LNCaP clone FGC (cell line): Measurements from ENCODE around the gene SACM1L.

Experiments used
- DNase-seq: peaks from one replicate; pipeline ENCODE4 v3.0.0-alpha.2; 2011; ENCODE audit warnings: low read depth
- H3K4me3 ChIP-seq: 2 replicates; pipeline ENCODE4 v1.5.1; 2011; ENCODE audit warnings: mild to moderate bottlenecking, low read depth, low read length, control low read depth
- CTCF ChIP-seq: IDR thresholded peaks from 2 replicates; pipeline ENCODE4 v1.5.1; 2012; ENCODE audit warnings: mild to moderate bottlenecking; ENCODE audit not compliant: control insufficient read depth, insufficient read depth; ENCODE audit errors: extremely low read depth

Gene SACM1L

GRCh38 chr3:45792036-45792435 is 102.8 kb downstream of the SACM1L start:
- no peak for TF ChIP-seq CTCF
- no peak for DNase-seq
- H3K4me3 ChIP-seq: no peak overlapping the region

GRCh38 chr3:45792516-45793172 is 103.4 kb downstream of the SACM1L start:
- H3K4me3 ChIP-seq: no peak overlapping the region
- DNase-seq: no peak
- TF ChIP-seq CTCF: no peak

- no peak for DNase-seq
- H3K4me3 ChIP-seq: no peak overlapping the region
- TF ChIP-seq CTCF: peak; percentile 24; the same call in 1 of the 2 replicates
Observed at GRCh38 chr3:45793482-45794176, 104.4 kb downstream of the SACM1L start.

- H3K4me3 ChIP-seq: no peak overlapping the region
Observed at GRCh38 chr3:45794177-45794560, 105.0 kb downstream of the SACM1L start.

GRCh38 chr3:45794660-45795059 is 105.5 kb downstream of the SACM1L start:
- H3K4me3 ChIP-seq: no peak overlapping the region
- no peak for TF ChIP-seq CTCF
- DNase-seq: no peak

More at GRCh38 chr3:45794177-45794560, 105.0 kb downstream of the SACM1L start:
- TF ChIP-seq CTCF: no peak
- DNase-seq: no peak
